DOHH2 (cell line): ENCODE results near the gene ABCD3.
A peak's percentile ranks its signal among the peaks of the same experiment; 100 is the strongest.

Experiments
- H3F3A ChIP-seq: fragments of 200-600 bp; sonication (generic), shearing (Covaris generic); 2 replicates; pipeline ENCODE4 v1.6.0; 2016; ENCODE audit warnings: antibody characterized with exemption, mild to moderate bottlenecking; ENCODE audit not compliant: control insufficient read depth, insufficient read depth
- H3K27ac ChIP-seq: fragments of 200-600 bp; sonication (generic); 2 replicates; pipeline ENCODE4 v1.5.1; 2014; ENCODE audit warnings: low read depth, mild to moderate bottlenecking, low read length, moderate library complexity
- H3K27me3 ChIP-seq: fragments of 200-600 bp; sonication (generic); 2 replicates; pipeline ENCODE4 v1.6.1; 2014; ENCODE audit warnings: mild to moderate bottlenecking, low read length, mixed read lengths; ENCODE audit not compliant: control insufficient read depth
- H3K36me3 ChIP-seq: fragments of 200-600 bp; sonication (generic); 2 replicates; pipeline ENCODE4 v1.6.1; 2014; ENCODE audit warnings: mild to moderate bottlenecking, low read length, moderate library complexity, mixed read lengths; ENCODE audit not compliant: control insufficient read depth
- H3K4me1 ChIP-seq: fragments of 200-600 bp; sonication (generic); 2 replicates; pipeline ENCODE4 v1.6.1; 2014; ENCODE audit warnings: mild to moderate bottlenecking, low read length, mixed read lengths; ENCODE audit not compliant: control insufficient read depth
- H3K4me2 ChIP-seq: fragments of 200-600 bp; sonication (generic); 2 replicates; pipeline ENCODE4 v1.6.0; 2014; ENCODE audit warnings: mild to moderate bottlenecking, low read length, moderate library complexity
- H3K4me3 ChIP-seq: fragments of 200-600 bp; sonication (generic); 2 replicates; pipeline ENCODE4 v1.5.1; 2014; ENCODE audit warnings: mild to moderate bottlenecking, low read length, mixed read lengths
- H3K79me2 ChIP-seq: fragments of 200-600 bp; sonication (generic); 2 replicates; pipeline ENCODE4 v1.6.1; 2014; ENCODE audit warnings: mild to moderate bottlenecking, low read length, mixed read lengths; ENCODE audit not compliant: control insufficient read depth
- H3K9me2 ChIP-seq: fragments of 200-600 bp; sonication (generic); replicated peaks from 2 replicates; pipeline ENCODE4 v1.6.1; 2014; ENCODE audit warnings: mild to moderate bottlenecking, low read length, mixed read lengths; ENCODE audit not compliant: control insufficient read depth
- H3K9me3 ChIP-seq: fragments of 200-600 bp; sonication (generic); 2 replicates; pipeline ENCODE4 v1.6.1; 2014; ENCODE audit warnings: antibody characterized with exemption, low read length, mixed read lengths; ENCODE audit not compliant: control insufficient read depth, insufficient read depth
- H4K20me1 ChIP-seq: fragments of 200-600 bp; sonication (generic); 2 replicates; pipeline ENCODE4 v1.6.0; 2014; ENCODE audit warnings: low read depth, mild to moderate bottlenecking, antibody characterized with exemption, low read length, moderate library complexity; ENCODE audit not compliant: control insufficient read depth, insufficient read depth
- EZH2phosphoT487 ChIP-seq: fragments of 200-600 bp; sonication (generic); IDR thresholded peaks from 2 replicates; pipeline ENCODE4 v1.6.1; 2017; ENCODE audit warnings: borderline replicate concordance, mild to moderate bottlenecking, antibody characterized with exemption, low read length, moderate library complexity, mixed read lengths
- TF ChIP-seq, protein P1 (sequence below): fragments of 200-600 bp; sonication (generic); IDR thresholded peaks from one replicate; pipeline ENCODE4 v1.5.1; 2014; ENCODE audit warnings: antibody characterized with exemption, mild to moderate bottlenecking, low read depth, low read length; ENCODE audit not compliant: poor library complexity, severe bottlenecking

Gene ABCD3

DNA sequence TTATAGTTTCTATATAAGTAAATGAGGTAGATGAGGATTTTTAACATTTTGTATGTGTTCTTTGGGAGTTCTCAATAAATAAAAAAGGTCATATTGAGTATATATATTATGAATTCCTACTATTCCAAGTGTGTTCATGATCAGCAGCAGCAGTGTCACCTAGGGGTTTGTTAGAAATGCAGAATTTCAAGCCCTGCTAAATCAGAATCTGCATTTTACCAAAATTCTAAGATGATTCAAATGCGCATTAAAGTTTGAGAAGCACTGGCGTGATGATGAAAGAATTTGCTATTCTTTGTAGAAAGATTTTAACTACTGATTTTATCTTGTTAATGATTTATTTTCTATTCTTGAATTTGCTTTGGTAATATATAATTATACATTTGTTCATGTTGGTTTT lies 94.6 kb downstream of the ABCD3 start:
- no peaks in the 10 kb centered on the region for H3K36me3 ChIP-seq
- H3K27me3 ChIP-seq, result no peaks in the 10 kb centered on the region
- H3K4me3 ChIP-seq, result no peak overlapping the region
- TF ChIP-seq EZH2phosphoT487, result no peak
- TF ChIP-seq, protein P1, sequence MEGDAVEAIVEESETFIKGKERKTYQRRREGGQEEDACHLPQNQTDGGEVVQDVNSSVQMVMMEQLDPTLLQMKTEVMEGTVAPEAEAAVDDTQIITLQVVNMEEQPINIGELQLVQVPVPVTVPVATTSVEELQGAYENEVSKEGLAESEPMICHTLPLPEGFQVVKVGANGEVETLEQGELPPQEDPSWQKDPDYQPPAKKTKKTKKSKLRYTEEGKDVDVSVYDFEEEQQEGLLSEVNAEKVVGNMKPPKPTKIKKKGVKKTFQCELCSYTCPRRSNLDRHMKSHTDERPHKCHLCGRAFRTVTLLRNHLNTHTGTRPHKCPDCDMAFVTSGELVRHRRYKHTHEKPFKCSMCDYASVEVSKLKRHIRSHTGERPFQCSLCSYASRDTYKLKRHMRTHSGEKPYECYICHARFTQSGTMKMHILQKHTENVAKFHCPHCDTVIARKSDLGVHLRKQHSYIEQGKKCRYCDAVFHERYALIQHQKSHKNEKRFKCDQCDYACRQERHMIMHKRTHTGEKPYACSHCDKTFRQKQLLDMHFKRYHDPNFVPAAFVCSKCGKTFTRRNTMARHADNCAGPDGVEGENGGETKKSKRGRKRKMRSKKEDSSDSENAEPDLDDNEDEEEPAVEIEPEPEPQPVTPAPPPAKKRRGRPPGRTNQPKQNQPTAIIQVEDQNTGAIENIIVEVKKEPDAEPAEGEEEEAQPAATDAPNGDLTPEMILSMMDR, result no peak
- no peaks in the 10 kb centered on the region for H3K9me3 ChIP-seq
- H3K4me2 ChIP-seq, result no peak overlapping the region
- H3K27ac ChIP-seq, result no peak overlapping the region
- no peaks in the 10 kb centered on the region for H3K4me1 ChIP-seq
- H3F3A ChIP-seq, result no peaks in the 10 kb centered on the region
- H4K20me1 ChIP-seq, result no peaks in the 10 kb centered on the region
- H3K79me2 ChIP-seq, result no peaks in the 10 kb centered on the region
- no peaks in the 10 kb centered on the region for H3K9me2 ChIP-seq

DNA sequence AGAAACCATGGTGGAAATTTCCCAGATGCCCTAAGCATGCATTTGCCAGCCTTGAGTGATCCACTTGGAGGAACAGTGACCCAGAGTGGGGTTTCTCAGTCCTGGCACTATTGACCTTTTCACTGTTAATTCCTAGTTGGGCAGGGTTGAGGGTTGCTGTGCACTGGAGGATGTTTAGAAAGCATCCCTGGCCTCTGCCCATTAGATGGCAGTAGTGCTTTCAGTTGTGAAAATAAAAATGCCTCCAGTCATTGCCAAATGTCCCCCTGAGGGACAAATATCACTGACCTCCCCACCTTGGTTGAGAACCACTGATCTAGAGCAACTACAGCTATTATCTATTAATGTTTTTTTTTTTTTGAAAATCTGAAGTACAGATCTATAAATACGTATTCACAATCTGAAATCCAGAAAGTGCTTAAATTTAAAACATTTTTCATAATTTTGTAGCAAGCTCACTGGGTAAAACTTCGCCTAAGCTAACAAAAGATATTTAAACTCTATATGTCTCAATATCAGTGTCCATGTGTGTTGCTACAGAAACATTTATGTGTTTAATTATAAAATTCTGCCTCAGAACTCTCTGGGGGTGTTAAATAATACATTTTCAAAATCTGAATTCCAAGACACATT lies 96.0 kb downstream of the ABCD3 start:
- Histone ChIP-seq H3K36me3 (no peaks in the 10 kb centered on the region), H3K27ac (no peak overlapping the region), H3K79me2 (no peaks in the 10 kb centered on the region), H3K9me3 (no peaks in the 10 kb centered on the region), H3K27me3 (no peaks in the 10 kb centered on the region), H3F3A (no peaks in the 10 kb centered on the region), H3K4me1 (no peaks in the 10 kb centered on the region), H3K4me2 (no peak overlapping the region), H3K4me3 (no peak overlapping the region), H3K9me2 (no peaks in the 10 kb centered on the region), H4K20me1 (no peaks in the 10 kb centered on the region)
- TF ChIP-seq, protein P1, result peak; percentile 62
- no peak for TF ChIP-seq EZH2phosphoT487

DNA sequence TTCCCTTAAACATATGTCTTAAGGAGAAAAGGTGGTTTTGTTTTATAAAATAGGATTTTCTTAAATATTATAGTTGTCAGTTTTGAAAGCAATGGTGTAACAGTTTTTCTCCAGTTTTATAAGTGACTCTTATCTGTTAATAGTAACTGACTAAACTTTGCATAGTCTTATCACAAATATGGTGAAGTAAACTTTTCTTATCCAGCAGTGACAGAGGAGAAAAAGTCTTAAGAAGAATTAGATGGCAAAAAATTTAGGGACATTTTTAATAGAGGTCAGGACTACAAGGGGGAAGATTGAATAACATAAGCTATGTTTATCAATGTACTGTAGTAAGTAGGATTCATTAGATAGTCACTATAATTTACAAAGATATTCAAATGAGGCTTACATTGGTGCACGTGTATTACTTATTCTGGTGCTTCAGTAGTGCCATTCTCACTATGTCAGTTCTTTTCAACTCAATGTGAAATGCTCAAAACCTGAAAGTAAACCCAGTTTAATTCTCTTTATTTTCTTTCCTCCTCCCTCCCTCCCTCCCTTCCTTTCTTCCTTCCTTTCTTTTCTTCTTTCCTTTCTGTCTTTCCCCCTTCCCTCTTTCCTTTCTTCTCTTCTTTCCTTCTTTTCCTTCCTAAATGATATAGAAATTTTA lies 97.2 kb downstream of the ABCD3 start:
- Histone ChIP-seq H3K9me3 (no peaks in the 10 kb centered on the region), H3K4me1 (no peaks in the 10 kb centered on the region), H3K36me3 (no peaks in the 10 kb centered on the region), H3F3A (no peaks in the 10 kb centered on the region), H3K27ac (no peak overlapping the region), H3K4me3 (no peak overlapping the region), H3K9me2 (no peaks in the 10 kb centered on the region), H3K79me2 (no peaks in the 10 kb centered on the region), H3K4me2 (no peak overlapping the region), H4K20me1 (no peaks in the 10 kb centered on the region), H3K27me3 (no peaks in the 10 kb centered on the region)
- no peak for TF ChIP-seq EZH2phosphoT487
- TF ChIP-seq, protein P1, result no peak
